Breast epithelium (tissue), 3 donors: ENCODE results near the gene PHF12.
A peak's percentile ranks its signal among the peaks of the same experiment; 100 is the strongest.

ENCODE experiments used
- CTCF ChIP-seq, 3 donors: fragments of 450-650 bp; IDR thresholded peaks; one replicate each; pipeline ENCODE4 v1.5.1; 2016 to 2017; ENCODE audit warnings: antibody characterized with exemption in 3 of 3, mild to moderate bottlenecking in 3 of 3, moderate library complexity in 3 of 3
- POLR2A ChIP-seq: fragments of 450-650 bp; IDR thresholded peaks from one replicate; pipeline ENCODE4 v1.6.1; 2016; ENCODE audit warnings: antibody characterized with exemption, mild to moderate bottlenecking, moderate library complexity

GRCh38 chr17:28950017-28950751 lies 1.1 kb downstream of the PHF12 start:
- TF ChIP-seq CTCF (IDR thresholded peaks at IDR 0.05) = peak in 1 of 3 donors; percentile 19
- no peak for TF ChIP-seq POLR2A
